Thymus (tissue), 11 donors: Measurements from ENCODE around the gene QRFP. TPM values are rescaled to one million over a fixed set of nuclear protein-coding genes. Genes with fewer than 3 reads are reported as not detected.
"Not testable (repeated sequence)": the region's sequence is repeated elsewhere in the genome, so short reads cannot be mapped to it uniquely, and the experiment has no call there.

ENCODE experiments used
- DNase-seq, 9 donors: peaks; one replicate each; pipeline ENCODE4 v3.0.0-alpha.2; 2013; ENCODE audit warnings: low spot score in 9 of 9, low read depth in 6 of 9, missing footprints in 1 of 9
- H3K27ac ChIP-seq, 2 donors: one replicate each; pipeline ENCODE4 v1.5.1; 2013; ENCODE audit warnings: control low read depth in 1 of 2, low read depth in 1 of 2, low read length in 1 of 2, mild to moderate bottlenecking in 1 of 2, moderate library complexity in 1 of 2
- H3K27me3 ChIP-seq, 2 donors: one replicate each; pipeline ENCODE4 v1.5.1; 2013; ENCODE audit warnings: low read length in 1 of 2; ENCODE audit not compliant: control insufficient read depth in 2 of 2, insufficient read depth in 1 of 2
- H3K36me3 ChIP-seq, 2 donors: one replicate each; pipeline ENCODE4 v1.5.1; 2013; ENCODE audit warnings: low read length in 1 of 2, mild to moderate bottlenecking in 1 of 2, moderate library complexity in 1 of 2; ENCODE audit not compliant: control insufficient read depth in 2 of 2, insufficient read depth in 2 of 2
- H3K4me1 ChIP-seq, 2 donors: one replicate each; pipeline ENCODE4 v1.5.1; 2013; ENCODE audit warnings: low read length in 2 of 2; ENCODE audit not compliant: control insufficient read depth in 2 of 2, insufficient read depth in 2 of 2
- H3K4me3 ChIP-seq, 2 donors: one replicate each; pipeline ENCODE4 v1.5.1; 2013; ENCODE audit warnings: low read length in 2 of 2, control low read depth in 1 of 2, mild to moderate bottlenecking in 1 of 2
- H3K9me3 ChIP-seq, 2 donors: one replicate each; pipeline ENCODE4 v1.5.1; 2013; ENCODE audit warnings: low read length in 1 of 2, mild to moderate bottlenecking in 1 of 2; ENCODE audit not compliant: control insufficient read depth in 2 of 2, insufficient read depth in 1 of 2
- WGBS: extraction: QIAGEN DNeasy Blood & Tissue Kit; methylation state at CpG from one replicate; pipeline ENCODE4 v1.1.7; 2013; 5-methylcytosine and 5-hydroxymethylcytosine counted together
- polyA plus RNA-seq: library from polyadenylated mRNA; stranded (reverse); fragments of 200-250 nt; gene quantifications from one replicate; pipeline ENCODE4 v1.2.3, GENCODE V29; 2013
- total RNA-seq: library from RNA; stranded (reverse); fragments of 120-200 nt; gene quantifications from one replicate; pipeline ENCODE4 v1.2.4, GENCODE V29; 2013
- donor health status: healthy.

The QRFP gene
- total and polyA plus RNA-seq, 2 donors: 0.05 to 0.21 TPM

GRCh38 chr9:130914417-130915095 is 17.9 kb upstream of the QRFP start:
- no peaks in the 10 kb centered on the region for H3K36me3 ChIP-seq

GRCh38 chr9:130913599-130914416 is 17.2 kb upstream of the QRFP start:
- Histone ChIP-seq H3K9me3 (no peaks in the 10 kb centered on the region), H3K27ac (no peak overlapping the region), H3K36me3 (no peaks in the 10 kb centered on the region), H3K4me3 (no peak overlapping the region), H3K4me1 (no peaks in the 10 kb centered on the region), H3K27me3 (peaks cover 0 to 15% of the 10 kb centered on the region in 2 donors)
- no peak for DNase-seq
- WGBS: 78% methylated on average over 23 of the region's 23 CpGs

More at GRCh38 chr9:130914417-130915095, 17.9 kb upstream of the QRFP start:
- no peaks in the 10 kb centered on the region for H3K9me3 ChIP-seq
- no peak overlapping the region for H3K4me3 ChIP-seq
- 82% methylated on average over 24 of the region's 24 CpGs for WGBS
- H3K27ac ChIP-seq: no peak overlapping the region
- no peaks in the 10 kb centered on the region for H3K4me1 ChIP-seq
- no peak for DNase-seq
- H3K27me3 ChIP-seq: peaks cover 0 to 18% of the 10 kb centered on the region in 2 donors

GRCh38 chr9:130912932-130913598 is 16.5 kb upstream of the QRFP start:
- no peak for DNase-seq
- Histone ChIP-seq H3K27ac (no peak overlapping the region), H3K36me3 (no peaks in the 10 kb centered on the region), H3K4me1 (no peaks in the 10 kb centered on the region), H3K4me3 (no peak overlapping the region), H3K27me3 (peaks cover 0 to 14% of the 10 kb centered on the region in 2 donors), H3K9me3 (no peaks in the 10 kb centered on the region)
- 85% methylated on average over 38 of the region's 38 CpGs for WGBS

- peaks cover 0 to 11% of the 10 kb centered on the region in 2 donors for H3K27me3 ChIP-seq
- DNase-seq: no peak
- no peaks in the 10 kb centered on the region for H3K36me3 ChIP-seq
- no peaks in the 10 kb centered on the region for H3K4me1 ChIP-seq
- 95% methylated on average over 26 of the region's 26 CpGs for WGBS
- H3K4me3 ChIP-seq: no peak overlapping the region
- no peak overlapping the region for H3K27ac ChIP-seq
- H3K9me3 ChIP-seq: no peaks in the 10 kb centered on the region
Observed at GRCh38 chr9:130911254-130912049, 14.8 kb upstream of the QRFP start.

- H3K4me3 ChIP-seq, DNase-seq, H3K36me3 ChIP-seq, H3K9me3 ChIP-seq, H3K27ac ChIP-seq, H3K4me1 ChIP-seq: not testable (repeated sequence)
- 79% methylated on average over 1 of the region's 1 CpG for whole genome bisulfite sequencing
- peaks cover 0 to 11% of the 10 kb centered on the region in 2 donors for H3K27me3 ChIP-seq
Observed at GRCh38 chr9:130910670-130911069, 14.1 kb upstream of the QRFP start.

GRCh38 chr9:130910041-130910440 is 13.4 kb upstream of the QRFP start:
- not testable (repeated sequence) for DNase-seq, H3K27ac ChIP-seq, H3K4me1 ChIP-seq, H3K36me3 ChIP-seq, H3K4me3 ChIP-seq, H3K9me3 ChIP-seq, H3K27me3 ChIP-seq
- WGBS: 94% methylated on average over 27 of the region's 27 CpGs

GRCh38 chr9:130908878-130909355 is 12.3 kb upstream of the QRFP start:
- Histone ChIP-seq H3K27ac (no peak overlapping the region), H3K4me1 (no peaks in the 10 kb centered on the region), H3K27me3 (peaks cover 0 to 6% of the 10 kb centered on the region in 2 donors), H3K9me3 (no peaks in the 10 kb centered on the region), H3K4me3 (no peak overlapping the region), H3K36me3 (no peaks in the 10 kb centered on the region)
- DNase-seq: no peak
- WGBS: 93% methylated on average over 19 of the region's 19 CpGs

GRCh38 chr9:130908146-130908877 is 11.7 kb upstream of the QRFP start:
- H3K9me3 ChIP-seq: no peaks in the 10 kb centered on the region
- no peak overlapping the region for H3K27ac ChIP-seq
- H3K27me3 ChIP-seq: peaks cover 0 to 2% of the 10 kb centered on the region in 2 donors
- no peaks in the 10 kb centered on the region for H3K4me1 ChIP-seq
- H3K4me3 ChIP-seq: no peak overlapping the region
- H3K36me3 ChIP-seq: no peaks in the 10 kb centered on the region
- WGBS: 57% methylated on average over 22 of the region's 22 CpGs
- no peak for DNase-seq
